Stimulated activated CD8-positive, alpha-beta memory T cell treated with anti-CD3 and anti-CD28 coated beads, Interleukin-7, amount 100 ng/mL, for 1 hour (primary cell): ENCODE results near the gene SYNPO2L.
"Not testable (repeated sequence)": the region's sequence is repeated elsewhere in the genome, so short reads cannot be mapped to it uniquely, and the experiment has no call there.

Source experiments
- DNase-seq, 2 donors: peaks; one replicate each; pipeline ENCODE4 v3.0.0-alpha.2; 2020; ENCODE audit warnings: low read depth in 2 of 2

SYNPO2L gene

DNA sequence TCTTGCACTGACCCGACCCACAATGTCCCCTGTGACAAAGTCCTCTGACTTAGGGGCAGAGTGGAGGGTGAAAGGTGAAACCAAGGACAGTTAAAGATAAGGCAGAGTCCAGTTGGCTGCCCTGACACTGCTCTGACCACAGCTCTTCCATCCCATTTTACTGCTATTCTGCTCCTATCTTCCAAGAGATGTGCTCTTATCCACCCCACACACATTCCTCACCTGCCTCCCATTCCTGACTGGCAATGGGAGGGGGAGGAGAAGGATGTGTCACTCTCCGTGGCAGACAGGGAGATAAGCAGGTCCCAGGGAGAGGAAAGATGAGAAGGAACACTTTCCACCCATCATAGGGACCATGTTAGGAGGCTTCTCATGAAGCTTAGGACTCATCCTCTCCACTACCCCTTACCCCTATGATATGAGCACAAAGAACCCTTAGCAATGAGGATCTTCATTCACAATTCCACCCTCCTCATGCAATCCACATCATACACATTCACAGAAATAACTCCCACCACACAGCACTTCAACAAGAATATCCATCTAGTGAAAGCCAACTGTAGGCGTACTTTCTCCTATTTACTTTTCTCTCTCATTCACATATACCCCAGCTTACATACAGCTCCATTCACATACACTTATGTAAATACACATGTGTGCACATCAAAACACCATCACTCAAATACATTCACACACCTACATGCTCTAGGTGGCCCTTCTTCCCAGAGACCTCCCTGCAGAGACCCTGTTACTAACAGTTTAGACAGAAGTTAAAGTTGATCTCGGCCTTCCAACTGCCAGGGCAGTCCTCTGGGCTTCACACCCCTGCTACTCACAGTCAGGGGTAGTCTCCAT lies 6.6 kb downstream of the SYNPO2L start:
- DNase-seq, result no peak

DNA sequence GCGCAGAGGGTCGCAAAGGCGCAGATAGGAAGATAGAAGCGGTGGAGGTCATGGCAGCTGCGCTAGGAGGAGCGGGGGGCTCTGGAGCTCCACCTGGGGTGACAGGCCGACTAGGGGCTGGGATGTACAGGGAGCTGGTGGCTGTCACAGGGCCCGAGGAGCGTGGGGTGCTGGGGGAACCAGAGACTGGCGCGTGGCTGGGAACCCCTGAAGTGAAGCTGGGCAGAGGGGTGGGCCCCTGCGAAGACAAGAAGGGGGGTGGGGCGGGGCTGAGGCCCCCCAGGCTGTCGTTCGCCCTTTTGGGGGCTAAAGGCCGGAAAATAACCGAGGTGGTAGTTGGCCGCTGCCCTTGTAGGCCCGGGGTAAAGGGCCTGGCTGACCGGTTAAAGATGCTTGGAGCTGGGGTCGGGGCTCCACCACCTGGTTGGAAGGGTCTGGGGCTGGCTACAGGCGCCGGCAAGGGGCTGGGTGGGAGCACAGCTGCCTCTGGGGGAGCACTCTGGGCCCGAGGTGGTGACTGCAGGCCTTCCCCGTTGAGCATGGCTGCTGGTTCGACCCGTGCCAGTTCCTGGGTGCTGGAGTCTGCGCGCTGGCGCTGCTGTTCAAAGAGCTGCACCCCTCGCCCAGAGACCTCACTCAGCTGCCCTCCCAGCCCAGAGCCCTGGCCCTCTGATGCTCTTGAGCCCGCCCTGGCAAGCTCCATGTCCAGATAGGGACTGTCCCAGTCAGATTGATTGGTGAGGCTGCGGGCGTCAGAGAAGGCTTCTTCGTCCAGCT lies 7.8 kb downstream of the SYNPO2L start:
- DNase-seq, result no peak

DNA sequence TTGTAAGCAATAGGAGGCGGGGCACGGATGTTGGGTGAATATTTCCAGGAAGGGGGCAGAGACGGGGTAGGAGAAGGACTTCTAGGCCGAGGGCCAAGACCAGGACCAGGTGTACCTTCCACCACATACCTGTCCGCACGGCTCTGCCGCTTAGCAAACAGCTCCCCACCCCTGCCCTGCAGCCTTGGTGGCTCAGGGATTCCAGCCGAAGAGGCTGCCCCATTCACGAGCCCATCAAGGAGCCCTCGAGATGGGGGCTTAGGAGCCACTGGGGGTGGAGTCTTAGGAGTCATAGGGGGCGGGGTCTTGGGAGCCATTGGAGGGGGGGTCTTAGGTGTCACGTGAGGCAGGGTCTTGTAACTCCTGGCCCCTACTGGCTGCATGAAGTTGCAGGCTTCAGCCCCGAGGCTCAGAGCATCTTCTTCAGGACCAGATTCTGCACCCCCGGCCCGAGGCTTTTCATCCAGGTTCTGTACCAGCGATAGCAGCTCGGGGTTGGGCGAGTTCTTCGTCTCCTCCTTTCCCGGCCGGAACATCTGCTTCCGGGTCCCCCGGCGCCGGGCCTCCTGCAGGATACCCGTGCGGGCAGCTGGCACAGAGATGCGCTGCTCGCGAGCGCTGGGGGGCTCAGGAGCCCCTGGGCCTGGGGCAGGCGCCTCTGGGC lies 8.5 kb downstream of the SYNPO2L start:
- no peak for DNase-seq

DNA sequence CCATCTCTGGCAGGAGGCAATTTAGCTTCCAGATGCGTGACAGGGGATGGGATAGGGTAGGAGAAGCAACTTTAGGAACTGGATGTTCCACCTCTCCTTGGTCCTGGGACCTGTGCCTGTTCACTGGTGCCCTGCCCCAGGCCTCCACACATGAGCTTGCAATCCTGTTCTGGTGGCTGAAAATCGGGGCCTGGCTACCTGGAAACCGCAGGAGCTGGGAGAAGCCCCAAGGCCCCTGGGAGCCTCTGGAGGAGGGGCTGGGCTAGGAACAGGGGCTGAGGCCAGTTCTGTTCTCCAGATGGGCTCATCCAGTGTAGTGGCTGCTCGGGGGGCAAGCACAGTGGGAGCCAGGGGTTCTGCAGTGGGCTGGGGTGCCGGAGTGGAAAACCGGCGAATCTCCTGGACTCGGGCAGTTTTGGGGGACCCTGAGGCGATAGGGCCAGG lies 9.2 kb downstream of the SYNPO2L start:
- DNase-seq, result no peak

DNA sequence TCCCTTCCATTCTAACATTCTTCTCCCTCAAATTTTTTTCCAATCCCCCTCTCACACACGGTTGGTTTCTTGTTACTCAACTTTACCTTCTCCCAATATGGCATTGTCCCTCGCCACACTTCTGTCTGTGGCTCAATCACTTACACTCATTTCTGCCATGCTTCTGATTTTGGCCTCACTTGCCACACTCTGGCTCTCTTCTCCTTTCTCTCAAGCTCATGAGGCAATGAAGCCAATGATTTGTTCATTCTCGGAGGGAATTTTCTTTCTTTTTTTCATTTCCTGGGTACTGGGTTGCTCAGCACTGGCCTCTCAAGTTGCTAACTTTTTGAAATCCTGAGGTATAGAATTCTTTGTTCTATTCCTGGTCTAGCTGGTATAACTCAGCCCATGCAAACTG lies 10.6 kb downstream of the SYNPO2L start:
- DNase-seq, result no peak

DNA sequence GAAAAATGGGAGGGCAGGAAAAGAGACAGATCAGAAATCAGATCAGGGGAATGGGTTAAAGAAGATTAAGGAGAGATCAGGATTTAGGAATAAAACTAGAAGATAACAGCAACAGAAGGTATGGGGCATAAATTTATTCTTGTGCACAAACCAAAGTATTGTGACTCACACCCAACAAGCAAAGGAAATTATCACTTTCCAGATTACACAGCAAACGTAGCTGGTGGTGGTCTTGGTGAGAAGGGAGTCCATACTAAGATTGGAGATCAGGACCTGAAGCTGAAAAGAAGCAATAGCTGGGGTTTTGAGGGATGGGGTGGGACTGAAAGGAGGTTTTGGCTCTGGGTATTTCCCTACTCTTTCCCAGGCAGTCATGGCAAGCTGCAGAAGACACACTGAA lies 11.1 kb downstream of the SYNPO2L start:
- DNase-seq, result no peak

DNA sequence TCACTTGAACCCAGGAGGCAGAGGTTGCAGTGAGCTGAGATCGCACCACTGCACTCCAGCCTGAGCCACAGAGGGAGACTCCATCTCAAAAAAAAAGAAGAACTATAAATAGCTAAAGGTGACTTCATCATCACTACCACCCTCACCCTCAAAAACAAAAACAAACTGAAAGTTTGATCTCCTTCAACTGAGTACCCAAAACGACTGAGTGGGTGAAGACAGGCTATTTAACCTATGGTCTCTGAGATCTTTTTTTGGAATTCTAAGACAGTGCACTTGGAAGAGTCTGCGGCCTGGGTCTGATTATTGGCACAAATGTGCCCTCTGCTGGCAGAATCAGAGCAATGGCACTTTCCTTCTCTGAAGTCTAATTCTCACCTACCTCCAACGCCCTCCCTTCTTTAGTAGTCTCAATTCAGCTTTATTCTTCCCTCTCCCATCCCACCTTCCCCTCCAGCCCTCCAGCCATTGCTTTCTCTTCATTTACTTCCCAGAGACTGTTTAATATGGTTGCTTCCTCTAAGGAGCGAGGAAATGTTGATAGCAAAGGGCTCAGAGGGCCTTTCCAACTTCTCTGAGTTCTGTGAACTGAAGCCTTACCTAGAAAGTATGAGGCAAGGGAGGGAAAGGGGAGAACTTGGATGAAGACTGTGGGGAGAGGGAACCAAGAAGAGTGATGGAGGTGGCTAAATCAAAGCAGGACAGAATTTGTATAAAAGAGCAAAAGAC lies 11.7 kb downstream of the SYNPO2L start:
- DNase-seq, result no peak

DNA sequence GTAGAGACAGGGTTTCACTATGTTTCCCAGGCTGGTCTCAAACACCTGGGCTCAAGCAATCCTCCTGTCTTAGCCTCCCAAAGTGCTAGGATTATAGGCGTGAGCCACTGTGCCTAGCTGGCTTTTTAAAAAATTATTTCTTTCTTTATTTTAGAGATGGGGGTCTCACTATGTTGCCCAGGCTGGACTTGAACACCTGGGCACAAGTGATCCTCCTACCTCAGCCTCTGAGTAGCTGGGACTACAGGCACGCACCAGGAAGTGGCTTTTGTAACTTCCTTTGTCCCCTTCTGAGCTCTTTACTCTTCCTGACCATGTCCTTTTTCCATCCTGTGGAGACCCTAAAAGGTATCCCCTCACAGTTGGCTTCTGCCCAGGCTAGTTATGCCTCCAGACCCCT lies 12.5 kb downstream of the SYNPO2L start:
- no peak for DNase-seq

DNA sequence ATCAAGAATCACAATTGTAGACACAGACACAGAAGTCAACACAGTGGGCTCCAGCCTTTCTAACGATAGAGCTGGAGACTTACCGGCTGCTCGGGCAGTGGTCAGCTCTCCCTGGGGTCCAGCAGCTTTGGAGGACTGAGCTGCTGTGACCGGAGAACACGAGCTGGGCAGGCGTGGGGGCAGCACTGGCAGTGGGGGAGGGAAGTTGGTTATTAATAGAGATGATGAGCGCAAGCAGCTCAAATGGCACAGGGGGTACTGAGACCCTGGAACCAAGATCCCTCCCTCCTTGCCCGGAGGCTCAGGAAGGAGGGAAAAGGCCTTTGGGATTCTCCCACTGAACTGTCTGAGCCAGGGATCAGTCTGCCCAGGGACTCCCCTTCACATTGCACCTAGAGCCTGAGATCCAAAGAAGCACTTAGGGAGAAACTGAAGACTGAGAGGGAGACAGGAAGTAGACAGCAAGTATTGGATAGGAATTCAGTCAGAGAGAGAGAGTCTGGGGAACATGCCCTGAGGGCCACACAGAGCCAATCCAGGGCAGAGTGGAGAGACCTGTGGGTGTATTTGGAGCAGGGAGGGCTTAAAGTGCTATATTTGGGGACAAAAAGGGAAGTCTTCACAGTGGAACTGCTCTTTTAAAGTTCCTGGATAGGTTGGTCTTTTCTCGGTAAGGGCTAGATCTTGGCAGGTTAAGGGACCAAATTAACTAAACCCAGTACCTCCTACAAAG lies 14.3 kb downstream of the SYNPO2L start, which contains the start of gene MYOZ1:
Gene MYOZ1 (minus strand): TSS at position 147 of the 733 bp plus-strand sequence. CDS start 1,457 bp downstream, outside the sequence.
- DNase-seq, result no peak

DNA sequence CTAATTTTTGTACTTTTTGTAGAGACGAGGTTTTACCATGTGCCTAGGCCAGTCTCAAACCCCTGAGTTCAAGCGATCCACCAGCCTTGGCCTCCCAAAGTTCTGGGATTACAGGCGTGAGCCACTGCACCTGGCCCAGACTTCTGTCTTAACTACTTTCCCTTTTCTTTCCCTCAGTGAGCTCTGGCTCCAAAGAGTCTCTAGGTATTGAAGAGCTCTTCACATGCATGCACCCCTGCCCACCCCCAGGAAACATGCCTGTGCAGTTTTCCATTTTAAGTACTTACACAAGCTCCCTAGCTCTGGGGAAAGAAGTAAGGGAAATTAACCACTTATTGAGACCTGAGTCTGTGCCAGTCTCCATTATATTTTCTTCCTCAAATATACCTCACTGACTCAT lies 16.5 kb downstream of the SYNPO2L start:
- DNase-seq, result no peak

DNA sequence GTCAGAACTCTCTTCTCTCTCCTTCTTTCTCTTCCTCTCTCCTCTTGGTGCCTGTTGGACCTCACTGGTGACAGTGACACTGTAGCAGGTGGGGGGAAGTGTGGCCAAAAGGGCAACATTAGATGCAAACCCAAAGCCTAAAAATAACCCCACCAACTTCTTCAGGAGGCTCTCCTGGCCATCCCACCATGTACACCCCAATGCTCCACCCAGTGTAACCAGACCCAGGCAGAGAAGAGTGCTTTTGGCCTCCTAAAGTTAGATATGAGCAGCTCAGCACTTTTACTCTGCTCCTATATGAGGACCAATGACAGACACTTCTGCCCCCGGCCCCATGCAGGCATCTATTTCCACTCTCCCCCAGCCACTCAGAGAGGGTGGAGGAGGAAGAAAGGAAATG lies 20.0 kb downstream of the SYNPO2L start:
- DNase-seq, result no peak

DNA sequence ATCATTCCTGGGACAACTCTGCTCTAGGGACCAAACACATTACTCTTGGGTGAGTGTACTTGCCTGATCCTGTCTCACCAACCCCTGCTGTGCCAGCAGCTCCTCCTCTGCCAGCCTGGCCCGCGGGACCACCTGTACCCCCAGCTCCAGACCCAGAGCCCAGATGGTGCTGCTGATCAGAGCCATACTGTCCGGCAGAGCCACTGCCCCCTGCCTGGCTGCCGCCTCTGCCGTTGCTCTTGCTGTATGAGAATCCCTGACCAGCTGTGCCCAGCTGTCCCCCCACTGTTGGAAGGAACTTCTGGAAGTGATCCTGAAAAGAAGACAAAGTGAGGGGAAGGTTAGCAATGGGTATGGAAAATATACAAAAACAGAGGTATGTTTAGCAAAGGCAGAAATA lies 21.4 kb downstream of the SYNPO2L start:
- DNase-seq, result no peak

DNA sequence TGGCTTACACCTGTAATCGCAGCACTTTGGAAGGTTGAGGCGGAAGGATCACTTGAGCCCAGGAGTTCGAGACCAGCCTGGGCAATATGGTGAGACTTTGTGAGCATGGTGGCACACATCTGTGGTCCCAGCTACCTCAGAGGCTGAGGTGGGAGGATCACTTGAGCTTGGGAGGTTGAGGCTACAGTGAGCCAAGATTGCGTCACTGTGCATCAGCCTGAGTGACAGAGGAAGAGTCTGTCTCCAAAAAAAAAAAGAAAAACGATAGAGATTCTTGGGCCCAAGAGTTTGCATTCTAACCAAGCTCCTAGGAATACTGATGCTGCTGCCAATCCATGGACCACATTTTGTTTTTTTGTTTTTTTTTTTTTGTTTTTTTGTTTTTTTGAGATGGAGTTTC lies 26.7 kb downstream of the SYNPO2L start:
- DNase-seq, result no peak

DNA sequence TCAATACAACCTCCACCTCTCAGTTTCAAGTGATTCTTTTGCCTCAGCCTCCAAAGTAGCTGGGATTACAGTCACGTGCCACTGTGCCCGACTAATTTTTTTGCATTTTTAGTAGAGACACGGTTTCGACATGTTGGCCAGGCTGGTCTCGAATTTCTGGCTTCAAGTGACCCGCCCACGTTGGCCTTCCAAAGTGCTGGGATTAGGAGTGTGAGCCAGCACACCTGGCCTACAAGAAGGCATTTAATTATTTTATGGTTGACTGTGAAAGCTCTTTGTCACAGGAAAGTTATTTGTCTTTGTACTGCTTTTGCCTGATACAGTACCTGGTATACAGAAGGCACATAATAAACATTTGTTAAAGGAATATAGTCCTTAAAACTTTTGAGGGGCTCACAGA lies 27.4 kb downstream of the SYNPO2L start:
- DNase-seq, result no peak

DNA sequence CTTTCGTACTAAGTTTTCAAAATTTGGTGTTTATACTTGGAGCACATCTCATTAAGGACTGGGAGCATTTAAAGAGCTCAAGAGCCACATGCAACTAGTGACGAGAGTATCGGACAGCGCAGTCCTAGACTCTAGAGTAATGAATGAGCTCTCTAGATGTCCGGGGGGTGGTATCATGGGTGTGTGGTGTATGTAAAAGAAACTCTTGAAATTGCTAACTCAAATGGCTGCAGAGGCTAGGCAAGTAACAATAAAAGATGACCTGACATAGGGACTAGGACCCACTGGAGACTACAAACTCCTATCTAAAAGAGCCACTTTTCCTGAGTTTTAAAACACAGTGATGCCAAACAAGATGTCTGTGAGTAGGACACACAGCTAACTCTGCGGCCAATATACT lies 28.5 kb downstream of the SYNPO2L start:
- no peak for DNase-seq

DNA sequence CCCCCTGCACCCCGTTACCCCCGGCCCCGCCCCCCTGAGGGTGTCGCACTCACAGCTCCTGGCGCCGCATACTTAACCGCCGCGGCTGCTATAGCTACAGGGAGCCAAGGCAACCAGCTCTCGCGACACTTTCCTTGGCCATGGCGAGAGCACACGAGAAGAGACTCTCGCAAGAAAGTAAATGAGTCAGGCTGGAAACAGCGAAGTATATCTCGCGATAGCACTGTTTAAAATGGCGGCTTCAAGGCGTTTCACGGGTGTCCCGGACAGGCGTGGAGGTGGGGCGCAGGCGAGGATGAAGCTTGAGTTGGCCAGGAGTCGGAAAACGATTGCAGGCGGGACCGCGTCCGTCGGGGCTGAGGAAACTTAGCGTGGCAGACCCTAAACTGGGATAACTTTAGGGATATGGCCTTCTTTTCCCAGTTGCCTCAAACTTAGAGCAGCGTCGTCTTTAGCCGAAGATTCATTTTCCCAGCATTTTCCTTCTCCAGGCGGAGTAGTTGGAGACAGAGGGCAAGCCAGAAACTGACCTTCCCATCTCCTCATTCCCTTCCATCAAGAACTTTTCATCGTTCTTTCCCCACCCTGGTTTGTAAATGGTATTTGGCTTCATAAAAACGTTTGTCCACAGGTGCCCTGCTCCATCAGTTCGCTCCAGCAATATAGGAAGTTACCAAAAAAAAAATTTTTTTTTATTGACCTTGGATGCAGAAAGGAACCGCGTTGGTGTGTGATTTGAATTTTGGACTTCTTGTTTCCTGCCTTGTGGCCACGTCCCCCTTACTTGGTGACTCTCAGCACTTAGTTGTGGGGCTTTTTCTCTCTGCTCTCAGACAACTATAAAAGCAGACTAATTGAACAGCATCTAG lies 29.7 kb downstream of the SYNPO2L start:
- DNase-seq, result peak; percentile 79 to 86

DNA sequence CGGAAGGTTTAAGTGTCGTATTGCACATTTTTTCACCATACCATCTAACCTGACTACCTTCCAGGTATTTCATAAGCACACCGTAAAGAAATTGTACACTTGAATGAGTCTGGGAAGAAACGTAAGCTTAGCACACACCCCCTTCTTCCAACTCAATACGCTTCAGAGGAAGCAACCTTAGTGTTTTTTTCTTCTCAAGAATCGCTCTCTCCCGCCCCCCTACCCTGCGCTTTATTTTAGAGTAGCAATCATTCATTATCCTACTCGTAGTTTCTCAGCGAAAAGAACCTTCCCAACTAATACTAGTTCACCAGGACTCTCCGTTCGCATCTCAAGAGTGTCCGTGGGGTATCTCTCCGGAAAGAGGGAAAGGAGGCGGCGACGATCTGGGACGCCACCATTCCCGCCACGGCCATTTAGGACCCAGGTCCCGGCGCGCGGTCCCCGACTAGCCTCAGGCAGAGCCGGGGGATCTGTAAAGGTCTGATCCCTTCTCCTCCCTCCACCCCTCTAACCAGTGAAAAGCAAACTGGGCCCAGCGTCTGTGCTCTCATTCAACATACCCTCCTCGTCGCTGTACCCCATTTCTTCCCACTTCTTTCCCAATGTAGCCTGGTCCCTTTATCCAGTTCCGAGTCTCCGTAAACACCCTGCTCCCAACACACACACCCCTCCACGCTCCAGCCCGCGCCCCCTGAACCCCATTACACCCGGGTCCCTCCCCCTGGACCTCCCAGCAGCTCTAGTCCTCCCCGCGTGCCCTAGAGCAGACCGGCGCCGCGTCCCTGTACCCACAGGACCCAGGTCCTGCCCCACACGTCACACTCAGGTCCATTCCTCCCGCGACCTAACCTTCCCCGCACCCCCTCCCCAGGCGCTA lies 30.6 kb downstream of the SYNPO2L start:
- no peak for DNase-seq

DNA sequence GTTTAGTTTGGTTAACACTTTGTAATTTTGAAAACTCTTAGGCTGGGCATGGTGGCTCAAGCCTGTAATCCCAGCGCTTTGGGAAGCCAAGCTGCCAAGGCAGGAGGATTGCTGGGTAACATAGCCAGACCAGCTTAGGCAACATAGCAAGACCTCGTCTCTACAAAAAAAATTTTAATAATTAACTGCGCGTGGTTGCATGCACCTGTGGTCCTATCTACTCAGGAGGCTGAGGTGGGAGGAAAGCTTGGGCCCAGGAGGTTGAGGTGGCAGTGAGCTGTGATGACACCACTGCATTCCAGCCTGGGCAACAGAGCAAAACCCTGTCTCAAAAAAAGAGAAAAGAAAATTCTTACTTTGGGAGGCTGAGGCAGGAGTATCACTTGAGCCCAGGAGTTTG lies 32.8 kb downstream of the SYNPO2L start:
- DNase-seq, result no peak

DNA sequence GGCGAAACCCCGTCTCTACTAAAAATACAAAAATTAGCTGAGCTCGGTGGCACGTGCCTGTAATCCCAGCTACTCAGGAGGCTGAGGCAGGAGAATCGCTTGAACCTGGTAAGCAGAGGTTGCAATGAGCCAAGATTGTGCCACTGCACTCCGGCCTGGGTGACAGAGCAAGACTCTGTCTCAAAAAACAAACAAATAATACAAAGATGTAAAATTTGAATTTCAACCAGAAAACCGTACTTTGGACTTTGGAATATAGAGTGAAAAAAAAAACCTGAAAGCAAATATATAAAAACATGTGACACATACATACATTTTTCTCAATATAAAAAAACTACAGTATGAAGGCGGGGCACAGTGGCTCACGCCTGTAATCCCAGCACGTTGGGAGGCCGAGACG lies 34.9 kb downstream of the SYNPO2L start:
- DNase-seq, result not testable (repeated sequence)
